CD4-positive, alpha-beta T cell treated with Interleukin-15 for 4 hours (primary cell): ENCODE data around the gene PARD3.

ENCODE experiments used
- DNase-seq: peaks from one replicate; pipeline ENCODE4 v3.0.0-alpha.2; 2020; ENCODE audit warnings: low spot score

PARD3 gene

GRCh38 chr10:34824870-34825269 lies 9.8 kb upstream of the PARD3 start:
- DNase-seq: no peak

- no peak for DNase-seq
Measured at GRCh38 chr10:34821587-34822585, 6.8 kb upstream of the PARD3 start.

GRCh38 chr10:34817586-34817985 lies 2.5 kb upstream of the PARD3 start:
- no peak for DNase-seq

- no peak for DNase-seq
Measured at GRCh38 chr10:34817054-34817453, 2.0 kb upstream of the PARD3 start.

GRCh38 chr10:34816501-34817002 lies 1.5 kb upstream of the PARD3 start:
- DNase-seq: no peak

- DNase-seq: no peak
Measured at GRCh38 chr10:34816085-34816496, 995 bp upstream of the PARD3 start.

GRCh38 chr10:34814913-34815184 lies 247 bp downstream of the PARD3 start:
- DNase-seq: no peak

GRCh38 chr10:34814223-34814912 lies 728 bp downstream of the PARD3 start:
- DNase-seq: no peak

- DNase-seq: no peak
Measured at GRCh38 chr10:34813626-34814222, 1.4 kb downstream of the PARD3 start.

- no peak for DNase-seq
Measured at GRCh38 chr10:34812771-34813170, 2.3 kb downstream of the PARD3 start.

GRCh38 chr10:34811968-34812514 lies 3.1 kb downstream of the PARD3 start:
- no peak for DNase-seq

GRCh38 chr10:34811126-34811967 lies 3.7 kb downstream of the PARD3 start:
- no peak for DNase-seq

GRCh38 chr10:34809796-34810195 lies 5.3 kb downstream of the PARD3 start:
- no peak for DNase-seq

GRCh38 chr10:34808801-34809745 lies 6.0 kb downstream of the PARD3 start:
- DNase-seq: no peak

- DNase-seq: no peak
Measured at GRCh38 chr10:34808336-34808735, 6.8 kb downstream of the PARD3 start.

GRCh38 chr10:34804306-34804705 lies 10.8 kb downstream of the PARD3 start:
- DNase-seq: no peak

- no peak for DNase-seq
Measured at GRCh38 chr10:34802692-34803091, 12.4 kb downstream of the PARD3 start.

GRCh38 chr10:34801097-34801733 lies 13.9 kb downstream of the PARD3 start:
- no peak for DNase-seq

- no peak for DNase-seq
Measured at GRCh38 chr10:34800624-34801023, 14.5 kb downstream of the PARD3 start.

GRCh38 chr10:34798654-34799053 lies 16.4 kb downstream of the PARD3 start:
- no peak for DNase-seq
